Spinal cord (tissue), 10 donors: ENCODE results near the gene ASPSCR1. TPM values are rescaled to one million over a fixed set of nuclear protein-coding genes. Genes with fewer than 3 reads are reported as not detected.
"Not testable (repeated sequence)": the region's sequence is repeated elsewhere in the genome, so short reads cannot be mapped to it uniquely, and the experiment has no call there.

Experiments used
- DNase-seq, 6 donors: peaks; one replicate each; pipeline versions ENCODE4 v3.0.0 to v3.0.0-alpha.2; 2013 to 2015; ENCODE audit warnings: low spot score in 6 of 6, low read depth in 4 of 6
- H3K27ac ChIP-seq: one replicate; pipeline ENCODE4 v1.5.1; 2013; ENCODE audit warnings: low read depth, low read length, control low read depth
- H3K27me3 ChIP-seq: one replicate; pipeline ENCODE4 v1.6.1; 2013; ENCODE audit warnings: low read length; ENCODE audit not compliant: control insufficient read depth, insufficient read depth
- H3K36me3 ChIP-seq: one replicate; pipeline ENCODE4 v1.6.1; 2013; ENCODE audit warnings: low read length; ENCODE audit not compliant: control insufficient read depth, insufficient read depth
- H3K4me1 ChIP-seq: one replicate; pipeline ENCODE4 v1.6.1; 2013; ENCODE audit warnings: low read length; ENCODE audit not compliant: control insufficient read depth, insufficient read depth
- H3K4me3 ChIP-seq: one replicate; pipeline ENCODE4 v1.5.1; 2013; ENCODE audit warnings: low read depth, low read length, control low read depth
- H3K9me3 ChIP-seq: one replicate; pipeline ENCODE4 v1.6.1; 2013; ENCODE audit warnings: low read length; ENCODE audit not compliant: control insufficient read depth, insufficient read depth
- WGBS: methylation state at CpG from one replicate; pipeline ENCODE4 v1.1.5; 2013; ENCODE audit warnings: missing lambda C conversion rate; ENCODE audit not compliant: insufficient coverage; 5-methylcytosine and 5-hydroxymethylcytosine counted together
- polyA plus RNA-seq, 2 donors: library from polyadenylated mRNA; unstranded; fragments of 120-200 nt; gene quantifications; one replicate each; pipeline ENCODE4 v1.2.1, GENCODE V29; 2013; ENCODE audit not compliant: insufficient read length in 2 of 2
- total RNA-seq, 2 donors: library from RNA; depleted of rRNA in 1 of 2; stranded (reverse); fragments of 120-200 nt in 1 of 2; fragments of >200 nt in 1 of 2; gene quantifications; one replicate each; pipeline versions ENCODE4 v1.2.3 to v1.2.4, GENCODE V29; 2013 to 2014
- donor health status: healthy.

Gene ASPSCR1
- total and polyA plus RNA-seq, 4 donors, result 22.3 to 53.7 (median 40.9) TPM

DNA sequence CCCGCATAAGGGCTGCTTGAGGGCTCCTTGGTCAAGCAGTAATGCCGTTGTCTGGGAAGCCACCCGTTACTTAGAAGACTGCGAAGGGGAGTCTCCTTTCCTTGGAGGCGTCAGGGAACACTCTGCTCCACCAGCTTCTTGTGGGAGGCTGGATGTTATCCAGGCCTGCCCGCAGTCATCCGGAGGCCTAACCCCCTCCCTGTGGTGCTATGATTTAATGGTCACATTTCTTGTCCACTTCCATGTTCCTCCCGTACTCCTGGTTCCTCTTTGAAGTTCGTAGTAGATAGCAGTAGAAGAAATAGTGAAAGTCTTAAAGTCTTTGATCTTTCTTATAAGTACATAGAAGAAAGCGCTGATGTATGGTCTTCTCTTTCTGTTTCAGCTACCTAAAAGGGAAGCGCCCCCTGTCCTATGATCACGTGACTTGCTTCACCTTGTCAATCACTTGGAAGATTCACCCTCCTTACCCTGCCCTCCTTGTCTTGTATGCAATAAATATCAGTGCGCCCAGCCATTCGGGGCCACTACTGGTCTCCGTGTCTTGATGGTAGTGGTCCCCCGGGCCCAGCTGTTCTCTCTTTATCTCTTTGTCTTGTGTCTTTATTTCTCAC lies 61.5 kb downstream of the ASPSCR1 start:
- 91% methylated on average over 6 of the region's 16 CpGs for WGBS
- DNase-seq, result not testable (repeated sequence)

DNA sequence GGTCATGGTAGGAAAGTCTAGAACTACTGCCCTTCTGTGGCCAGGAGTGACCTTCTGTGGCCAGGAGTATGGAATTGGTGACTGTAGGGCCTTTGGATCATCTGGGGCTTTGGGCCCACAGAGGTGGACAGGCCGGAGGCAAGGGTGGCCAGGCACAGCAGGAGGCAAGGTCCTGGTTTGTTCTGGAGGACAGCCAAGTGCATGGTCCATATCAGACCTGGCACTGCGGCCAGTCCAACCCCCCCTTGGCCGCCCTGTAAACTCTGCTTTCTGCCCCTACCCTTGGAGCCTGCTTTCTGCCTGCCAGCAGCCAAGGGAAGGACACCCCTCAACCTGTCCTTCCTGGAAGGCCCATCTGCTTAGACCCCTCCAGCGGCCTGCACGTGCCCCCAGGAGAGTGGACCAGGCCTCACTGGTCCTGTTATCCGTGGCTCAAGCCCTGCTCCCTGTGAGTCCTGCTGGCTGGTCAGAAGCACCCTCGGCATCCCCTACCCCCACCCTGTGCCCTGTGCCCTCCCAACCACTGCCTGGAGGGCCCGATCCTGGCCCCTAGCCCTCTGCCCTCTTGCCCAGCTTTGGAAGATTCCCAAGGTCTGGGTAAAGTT lies 62.4 kb downstream of the ASPSCR1 start:
- DNase-seq, result no peak
- H3K27me3 ChIP-seq, result no peaks in the 10 kb centered on the region
- WGBS, result 92% methylated on average over 8 of the region's 8 CpGs
- H3K4me1 ChIP-seq, result peaks cover 25% of the 10 kb centered on the region
- H3K27ac ChIP-seq, result no peak overlapping the region
- H3K4me3 ChIP-seq, result no peak overlapping the region
- no peaks in the 10 kb centered on the region for H3K9me3 ChIP-seq
- H3K36me3 ChIP-seq, result peaks cover 16% of the 10 kb centered on the region

More for the DNA sequence above, 61.5 kb downstream of the ASPSCR1 start:
- H3K9me3 ChIP-seq, H3K27ac ChIP-seq, H3K27me3 ChIP-seq, H3K4me3 ChIP-seq: not testable (repeated sequence)
- Histone ChIP-seq H3K4me1 (peaks cover 31% of the 10 kb centered on the region), H3K36me3 (peaks cover 25% of the 10 kb centered on the region)

DNA sequence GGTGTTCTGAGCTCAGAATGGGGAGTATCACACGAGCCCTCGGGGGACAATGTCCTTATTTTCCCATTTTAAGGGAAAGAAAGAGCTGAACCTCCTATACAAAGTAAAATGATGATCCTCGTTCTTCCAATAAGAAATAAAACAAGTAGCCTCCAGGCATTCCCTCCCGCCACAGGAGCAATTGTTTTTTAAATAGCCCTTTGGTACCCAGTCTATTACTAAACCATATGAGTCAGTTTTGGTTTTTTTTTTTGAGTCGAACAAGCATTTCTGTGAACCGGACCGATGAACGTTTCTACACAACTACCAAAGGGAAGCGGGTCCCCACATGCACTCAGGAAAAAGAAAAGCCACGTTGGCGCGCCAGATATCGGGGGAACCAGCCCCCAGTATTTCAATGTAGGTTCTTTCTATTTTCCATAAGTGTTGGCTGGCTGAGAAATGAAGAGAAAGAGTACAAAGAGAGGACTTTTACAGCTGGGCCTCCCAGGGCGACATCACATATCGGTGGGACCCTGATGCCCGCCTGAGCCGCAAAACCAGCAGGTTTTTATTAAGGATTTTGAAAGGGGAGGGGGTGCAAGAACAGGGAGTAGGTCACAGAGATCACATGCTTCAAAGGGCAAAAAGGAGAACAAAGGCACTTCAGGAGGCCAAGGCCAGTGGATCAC lies 63.9 kb downstream of the ASPSCR1 start:
- H3K36me3 ChIP-seq, result peaks cover 10% of the 10 kb centered on the region
- no peaks in the 10 kb centered on the region for H3K9me3 ChIP-seq
- DNase-seq, result no peak
- 70% methylated on average over 6 of the region's 17 CpGs for WGBS
- no peak overlapping the region for H3K4me3 ChIP-seq
- H3K27me3 ChIP-seq, result no peaks in the 10 kb centered on the region
- no peak overlapping the region for H3K27ac ChIP-seq
- peaks cover 16% of the 10 kb centered on the region for H3K4me1 ChIP-seq

DNA sequence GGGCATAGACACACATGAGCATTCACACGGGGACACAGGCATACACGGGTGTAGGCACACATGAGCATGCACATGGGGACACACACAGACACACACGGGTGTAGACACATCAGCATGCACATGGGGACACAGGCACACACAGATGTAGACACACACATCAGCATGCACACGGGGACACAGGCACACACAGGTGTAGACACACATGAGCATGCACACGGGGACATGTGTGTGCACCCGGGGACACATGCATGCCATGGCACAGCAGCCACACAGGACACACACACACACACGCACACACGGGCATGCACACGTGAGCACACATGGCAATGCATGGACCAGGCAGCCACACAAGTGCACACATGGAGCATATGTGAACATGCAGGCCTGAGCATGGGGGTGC lies 65.2 kb downstream of the ASPSCR1 start:
- H3K27me3 ChIP-seq, result no peaks in the 10 kb centered on the region
- H3K27ac ChIP-seq, result no peak overlapping the region
- H3K4me1 ChIP-seq, result peaks cover 8% of the 10 kb centered on the region
- H3K9me3 ChIP-seq, result no peaks in the 10 kb centered on the region
- peaks cover 15% of the 10 kb centered on the region for H3K36me3 ChIP-seq
- 92% methylated on average over 9 of the region's 9 CpGs for WGBS
- H3K4me3 ChIP-seq, result no peak overlapping the region
- no peak for DNase-seq

GRCh38 chr17:82043507-82043906 lies 66.1 kb downstream of the ASPSCR1 start:
- no peaks in the 10 kb centered on the region for H3K27me3 ChIP-seq
- H3K36me3 ChIP-seq, result peaks cover 24% of the 10 kb centered on the region
- no peaks in the 10 kb centered on the region for H3K4me1 ChIP-seq
- H3K9me3 ChIP-seq, result no peaks in the 10 kb centered on the region
- WGBS, result 45% methylated on average over 15 of the region's 16 CpGs
- no peak overlapping the region for H3K27ac ChIP-seq
- no peak for DNase-seq
- no peak overlapping the region for H3K4me3 ChIP-seq

DNA sequence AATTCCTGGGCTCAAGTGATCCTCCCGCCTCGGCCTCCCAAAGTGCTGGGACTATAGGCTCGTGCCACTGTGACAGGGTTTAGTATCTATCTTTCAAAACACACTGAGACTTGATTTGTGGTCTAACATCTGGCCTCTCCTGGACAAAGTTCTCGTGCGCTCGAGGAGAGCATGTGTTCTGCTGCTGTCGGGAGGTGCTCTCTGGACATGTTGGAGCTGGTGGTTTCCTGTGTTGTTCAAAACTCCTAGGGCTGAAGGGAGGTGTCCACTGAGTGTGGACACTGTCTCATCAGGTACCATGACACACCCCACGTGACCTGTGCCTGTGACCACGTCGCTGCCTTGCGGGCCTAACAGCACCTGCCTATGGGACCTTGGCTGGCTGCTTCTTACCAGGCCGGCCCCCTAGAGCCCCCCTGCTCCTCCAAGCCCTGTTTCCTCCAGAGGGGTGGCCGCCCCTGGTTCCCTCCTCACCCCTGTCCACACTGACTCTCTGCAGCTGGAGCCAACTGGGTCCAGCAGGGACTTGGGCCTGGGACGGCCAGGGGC lies 68.6 kb downstream of the ASPSCR1 start:
- Histone ChIP-seq H3K4me3 (no peak overlapping the region), H3K36me3 (peaks cover 48% of the 10 kb centered on the region), H3K9me3 (no peaks in the 10 kb centered on the region), H3K27me3 (no peaks in the 10 kb centered on the region), H3K4me1 (peaks cover 16% of the 10 kb centered on the region), H3K27ac (no peak overlapping the region)
- 87% methylated on average over 12 of the region's 14 CpGs for WGBS
- no peak for DNase-seq

DNA sequence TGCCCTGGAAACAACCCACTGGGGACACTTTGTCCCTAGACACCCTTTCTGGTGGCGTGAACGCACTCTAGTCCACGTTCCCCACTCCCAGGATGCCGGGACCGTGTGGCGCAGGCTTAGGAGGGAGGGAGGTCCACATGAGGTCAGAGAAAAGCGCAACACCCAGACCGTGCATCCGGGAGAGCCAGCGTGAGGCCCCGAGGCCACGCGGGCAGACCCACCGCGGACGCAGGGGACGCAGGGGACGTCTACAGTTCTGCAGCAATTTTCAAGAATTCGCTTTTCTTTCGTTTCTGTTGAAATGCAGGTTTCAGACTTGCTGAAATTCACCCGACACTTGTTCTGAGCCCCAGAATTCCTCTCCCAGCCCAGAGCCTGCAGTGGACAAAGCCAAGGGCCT lies 69.5 kb downstream of the ASPSCR1 start:
- Histone ChIP-seq H3K36me3 (peaks cover 48% of the 10 kb centered on the region), H3K9me3 (no peaks in the 10 kb centered on the region), H3K27ac (no peak overlapping the region), H3K27me3 (no peaks in the 10 kb centered on the region), H3K4me1 (peaks cover 17% of the 10 kb centered on the region), H3K4me3 (no peak overlapping the region)
- WGBS, result 92% methylated on average over 17 of the region's 21 CpGs
- DNase-seq, result no peak

GRCh38 chr17:82047379-82047778 lies 70.0 kb downstream of the ASPSCR1 start:
- no peak for DNase-seq
- H3K4me1 ChIP-seq, result peaks cover 20% of the 10 kb centered on the region
- no peaks in the 10 kb centered on the region for H3K27me3 ChIP-seq
- WGBS, result 95% methylated on average over 24 of the region's 24 CpGs
- H3K36me3 ChIP-seq, result peaks cover 48% of the 10 kb centered on the region
- H3K4me3 ChIP-seq, result no peak overlapping the region
- H3K9me3 ChIP-seq, result no peaks in the 10 kb centered on the region
- H3K27ac ChIP-seq, result no peak overlapping the region

GRCh38 chr17:82047914-82048570 lies 70.6 kb downstream of the ASPSCR1 start:
- H3K27ac ChIP-seq, result no peak overlapping the region
- peaks cover 27% of the 10 kb centered on the region for H3K4me1 ChIP-seq
- no peaks in the 10 kb centered on the region for H3K27me3 ChIP-seq
- WGBS, result 76% methylated on average over 25 of the region's 25 CpGs
- DNase-seq, result no peak
- peaks cover 49% of the 10 kb centered on the region for H3K36me3 ChIP-seq
- H3K4me3 ChIP-seq, result no peak overlapping the region
- no peaks in the 10 kb centered on the region for H3K9me3 ChIP-seq
